ENCODE measurements around the gene TMEM202.

GRCh38 chr15:72358121-72358520 lies 40.0 kb upstream of the TMEM202 start:
- TF ChIP-seq POLR2AphosphoS5 (IDR thresholded peaks at IDR 0.05; ENCODE audit: low read depth, low read length) = no peak
- no peak for TF ChIP-seq POLR2A (IDR thresholded peaks at IDR 0.05; ENCODE audit: low read depth, low read length)
- TF ChIP-seq TAF1 (IDR thresholded peaks at IDR 0.05; ENCODE audit: low read depth, low read length) = no peak
- no peak for TF ChIP-seq SPI1 (IDR thresholded peaks at IDR 0.05; ENCODE audit: low read depth, low read length)
- no peak for TF ChIP-seq POU2F2 (IDR thresholded peaks at IDR 0.05; ENCODE audit: low read depth, low read length)
- TF ChIP-seq PAX5 (IDR thresholded peaks at IDR 0.05; ENCODE audit: insufficient read depth, low read length, severe bottlenecking) = no peak

All from GM12891 (cell line).